Motor neuron (in vitro differentiated cells): Measurements from ENCODE around the gene SLC6A3. TPM values are rescaled to one million over a fixed set of nuclear protein-coding genes. Genes with fewer than 3 reads are reported as not detected.
"Not testable (repeated sequence)": the region's sequence is repeated elsewhere in the genome, so short reads cannot be mapped to it uniquely, and the experiment has no call there.

ENCODE experiments used
- ATAC-seq, 8 experiments: fragments of 200-7000 bp; cut with Tn5 transposase; replicated peaks in 6 of 8; 2 replicates each; pipeline ENCODE4 v1.8.0; 2021; ENCODE audit warnings: mild to moderate bottlenecking in 8 of 8, moderate library complexity in 8 of 8
- H3K27ac ChIP-seq, 2 donors: fragments of 250-450 bp; sonication (Bioruptor Pico); 2 replicates each; pipeline ENCODE4 v1.9.0; 2021; ENCODE audit warnings: antibody characterized with exemption in 2 of 2, mild to moderate bottlenecking in 2 of 2, moderate library complexity in 1 of 2
- H3K4me1 ChIP-seq, 2 donors: fragments of 250-450 bp; sonication (Bioruptor Pico); replicated peaks in 1 of 2; 2 replicates each; pipeline ENCODE4 v1.6.1; 2021; ENCODE audit warnings: antibody characterized with exemption in 2 of 2, mild to moderate bottlenecking in 2 of 2, moderate library complexity in 1 of 2
- H3K4me3 ChIP-seq, 5 donors: fragments of 250-450 bp; sonication (Bioruptor Pico); 2 replicates each; pipeline ENCODE4 v1.9.0; 2021; ENCODE audit warnings: antibody characterized with exemption in 5 of 5, mild to moderate bottlenecking in 5 of 5, moderate library complexity in 4 of 5
- WGBS, 10 experiments: fragments of 450-650 bp; shearing (Covaris generic); methylation state at CpG; one replicate each; pipeline ENCODE4 v1.0.0; 2022; 5-methylcytosine and 5-hydroxymethylcytosine counted together
- in situ Hi-C, 9 experiments: fragments of 400-800 bp; cut with MboI; loops; one replicate each; pipeline ENCODE4 v1.15.0; 2021; ENCODE audit warnings: low sequenced_read_pairs in 9 of 9, low pct_unique_long_range_greater_than_20kb in 2 of 9; ENCODE audit not compliant: unreplicated experiment in 9 of 9
- total RNA-seq, 8 experiments: library from RNA; unstranded; fragments of 300-600 nt; gene quantifications; 2 replicates each; pipeline versions ENCODE4 v1.2.3 to v1.2.4, GENCODE V29; 2022

The SLC6A3 gene
- total RNA-seq, 8 experiments from 2014 or later: 0.05 to 1.7 (median 0.52) TPM; not detected in 2

DNA sequence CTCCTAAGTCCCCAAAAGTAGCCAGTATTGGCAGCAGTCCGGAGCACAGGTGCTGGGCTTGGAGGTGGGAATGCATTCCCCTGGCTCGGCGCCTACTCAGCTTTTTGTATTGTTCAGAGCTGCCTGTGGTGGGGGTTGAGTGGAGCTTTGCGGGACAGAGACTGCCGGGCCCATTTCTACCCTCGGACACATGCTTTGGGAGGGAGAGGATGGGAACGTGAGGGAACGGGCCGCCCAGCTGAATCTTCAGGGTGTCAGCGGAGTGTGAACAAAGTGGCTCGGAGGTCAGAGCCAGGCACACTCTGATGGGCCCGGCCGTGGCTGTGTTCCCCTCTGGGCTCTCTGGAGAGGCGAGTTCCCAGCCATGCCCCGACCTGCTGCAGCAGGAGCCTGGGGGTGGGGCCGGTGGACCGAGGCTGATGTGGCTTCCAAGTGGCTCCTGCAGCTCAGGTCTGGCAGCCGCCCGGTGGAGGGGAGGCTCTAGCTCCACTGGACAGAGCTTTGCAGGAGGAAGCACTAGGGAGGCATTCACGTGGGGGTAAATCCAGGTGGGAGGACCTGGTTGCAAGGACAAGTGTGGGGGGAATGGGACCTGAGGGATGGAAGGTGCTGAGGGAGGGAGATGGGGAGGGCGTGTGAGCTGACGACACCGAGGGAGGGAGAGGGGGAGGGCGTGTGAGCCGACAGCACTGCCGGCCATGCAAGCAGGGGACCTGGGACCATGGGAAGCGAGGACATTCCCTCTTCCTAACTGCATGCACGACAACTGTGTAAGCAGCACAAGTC is 31.1 kb upstream of the SLC6A3 start:
- Histone ChIP-seq H3K4me3 (no peak overlapping the region), H3K4me1 (no peaks in the 10 kb centered on the region), H3K27ac (no peak overlapping the region)
- ATAC-seq: peak in 2 of 8 experiments; percentile 7 to 23
- WGBS, 10 experiments: 90 to 100% (median 100%) methylated on average over 1 to 6 of the region's 28 CpGs; no CpG with 5 or more reads in 7 of the 10 experiments
- in situ Hi-C loops: loop anchor here in 1 of 9 experiments (25.0 kb wide), 1 partner anchor 161 kb away; no protein-coding TSS in a partner anchor

- not testable (repeated sequence) for H3K4me1 ChIP-seq, ATAC-seq, H3K4me3 ChIP-seq, H3K27ac ChIP-seq
- WGBS, 10 experiments: 100% methylated on average over 2 of the region's 17 CpGs; no CpG with 5 or more reads in 9 of the 10 experiments
- in situ Hi-C loops: loop anchor here in 1 of 9 experiments (25.0 kb wide), 1 partner anchor 162 kb away; no protein-coding TSS in a partner anchor
These were observed 30.3 kb upstream of the SLC6A3 start for GRCh38 chr5:1475544-1475900.

GRCh38 chr5:1474866-1475543 is 29.8 kb upstream of the SLC6A3 start:
- in situ Hi-C loops: loop anchor here in 1 of 9 experiments (25.0 kb wide), 1 partner anchor 162 kb away; no protein-coding TSS in a partner anchor
- ATAC-seq: no peak
- 47 to 100% (median 91%) methylated on average over 1 to 9 of the region's 24 CpGs; no CpG with 5 or more reads in 2 of the 10 experiments for WGBS, 10 experiments

GRCh38 chr5:1474183-1474839 is 29.1 kb upstream of the SLC6A3 start:
- in situ Hi-C loops: no loop called here
- WGBS, 10 experiments: 83 to 100% (median 100%) methylated on average over 1 to 4 of the region's 21 CpGs; no CpG with 5 or more reads in 5 of the 10 experiments
- no peak overlapping the region for H3K27ac ChIP-seq
- H3K4me3 ChIP-seq: no peak overlapping the region
- no peak for ATAC-seq
- H3K4me1 ChIP-seq: peaks cover 0 to 2% of the 10 kb centered on the region in 2 donors

More at GRCh38 chr5:1474866-1475543, 29.8 kb upstream of the SLC6A3 start:
- Histone ChIP-seq H3K4me1 (no peaks in the 10 kb centered on the region), H3K27ac (no peak overlapping the region), H3K4me3 (no peak overlapping the region)

GRCh38 chr5:1473746-1474145 is 28.5 kb upstream of the SLC6A3 start:
- H3K4me3 ChIP-seq: no peak overlapping the region
- ATAC-seq: no peak
- in situ Hi-C loops: no loop called here
- peaks cover 0 to 2% of the 10 kb centered on the region in 2 donors for H3K4me1 ChIP-seq
- WGBS, 10 experiments: 87 to 100% (median 98%) methylated on average over 1 to 12 of the region's 12 CpGs
- no peak overlapping the region for H3K27ac ChIP-seq

DNA sequence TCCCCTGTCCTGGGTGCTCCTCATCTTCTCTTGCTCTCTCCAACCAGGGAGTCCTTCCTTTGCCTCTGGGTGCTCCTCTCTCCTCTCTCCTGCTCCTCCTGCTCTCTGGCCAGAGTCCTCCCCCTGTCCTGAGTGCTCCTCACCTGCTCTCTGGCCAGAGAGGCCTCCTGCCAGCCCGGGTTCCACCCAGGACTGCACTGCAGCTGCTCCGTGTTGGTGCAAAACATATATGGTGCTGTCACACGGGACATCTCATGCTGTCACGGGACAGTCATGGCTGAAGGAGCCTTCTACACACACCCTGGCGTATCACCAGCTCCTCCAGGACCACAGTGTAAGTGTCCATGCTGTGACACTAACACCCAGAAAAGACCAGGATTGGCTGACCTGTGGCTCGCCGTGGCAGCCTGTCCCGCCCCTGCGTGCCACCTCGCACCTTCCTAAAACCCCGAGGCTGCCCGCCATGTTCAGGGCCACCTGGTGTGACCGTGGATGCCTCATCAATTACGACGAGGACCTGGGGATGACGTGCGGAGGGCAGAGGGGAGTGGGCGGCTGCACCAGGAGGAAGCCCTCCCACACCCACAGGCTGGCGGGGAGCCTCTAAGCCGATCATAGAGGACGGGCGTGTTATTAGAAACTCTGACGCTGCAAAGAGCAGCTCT is 27.9 kb upstream of the SLC6A3 start:
- ATAC-seq: no peak
- in situ Hi-C loops: no loop called here
- no peak overlapping the region for H3K4me3 ChIP-seq
- WGBS, 10 experiments: 80 to 93% (median 89%) methylated on average over 2 to 10 of the region's 23 CpGs; no CpG with 5 or more reads in 4 of the 10 experiments
- no peak overlapping the region for H3K27ac ChIP-seq
- peaks cover 0 to 2% of the 10 kb centered on the region in 2 donors for H3K4me1 ChIP-seq

DNA sequence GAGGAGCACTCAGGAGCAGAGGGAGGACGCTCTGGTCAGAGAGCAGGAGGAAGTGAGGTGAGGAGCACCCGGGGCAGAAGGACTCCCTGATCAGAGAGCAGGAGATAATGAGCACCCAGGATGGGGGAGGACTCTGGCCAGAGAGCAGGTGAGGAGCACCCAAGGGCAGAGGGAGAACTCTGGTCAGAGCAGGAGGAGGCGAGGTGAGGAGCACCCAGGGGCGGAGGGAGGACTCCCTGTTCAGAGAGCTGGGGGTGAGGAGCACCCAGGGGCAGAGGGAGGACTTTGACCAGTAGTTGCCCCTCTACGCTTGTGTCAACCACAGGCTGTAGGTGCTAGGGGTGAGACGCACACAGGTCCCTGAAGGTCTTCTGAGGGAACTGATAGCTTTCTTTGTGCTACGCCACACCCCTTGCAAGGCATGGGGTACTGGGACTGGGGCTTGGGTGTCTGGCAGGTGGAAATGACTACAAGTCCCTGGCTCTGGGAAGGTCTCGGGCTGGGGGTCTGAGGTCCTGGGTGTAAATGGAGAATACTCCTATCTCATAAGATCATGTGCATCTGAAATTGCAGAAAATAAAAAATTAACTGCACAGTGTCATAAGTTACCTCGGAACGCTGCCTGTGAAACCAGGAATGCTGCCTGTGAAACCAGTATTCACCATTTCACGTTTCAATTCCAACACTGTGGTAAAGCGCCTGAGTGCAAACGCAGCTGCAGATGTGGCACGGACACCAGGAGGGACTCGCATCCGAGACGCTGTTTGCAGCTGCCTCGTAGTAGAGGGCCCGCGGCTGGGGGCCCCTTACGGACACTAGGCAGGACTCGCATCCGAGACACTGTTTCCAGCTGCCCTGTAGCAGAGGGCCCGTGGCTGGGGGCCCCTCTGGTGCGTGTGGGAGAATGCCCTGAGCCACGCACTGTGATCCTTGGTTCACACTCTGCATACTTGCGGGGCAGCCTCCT is 27.0 kb upstream of the SLC6A3 start:
- H3K4me1 ChIP-seq: peaks cover 0 to 2% of the 10 kb centered on the region in 2 donors
- 76 to 100% (median 97%) methylated on average over 1 to 11 of the region's 27 CpGs; no CpG with 5 or more reads in 3 of the 10 experiments for WGBS, 10 experiments
- no peak for ATAC-seq
- in situ Hi-C loops: no loop called here
- H3K27ac ChIP-seq: no peak overlapping the region
- H3K4me3 ChIP-seq: no peak overlapping the region

GRCh38 chr5:1471240-1471853 is 26.1 kb upstream of the SLC6A3 start:
- Histone ChIP-seq H3K4me1 (peaks cover 0 to 2% of the 10 kb centered on the region in 2 donors), H3K4me3 (no peak overlapping the region), H3K27ac (no peak overlapping the region)
- WGBS, 10 experiments: 80 to 97% (median 90%) methylated on average over 1 to 6 of the region's 8 CpGs; no CpG with 5 or more reads in 6 of the 10 experiments
- no peak for ATAC-seq
- in situ Hi-C loops: no loop called here

DNA sequence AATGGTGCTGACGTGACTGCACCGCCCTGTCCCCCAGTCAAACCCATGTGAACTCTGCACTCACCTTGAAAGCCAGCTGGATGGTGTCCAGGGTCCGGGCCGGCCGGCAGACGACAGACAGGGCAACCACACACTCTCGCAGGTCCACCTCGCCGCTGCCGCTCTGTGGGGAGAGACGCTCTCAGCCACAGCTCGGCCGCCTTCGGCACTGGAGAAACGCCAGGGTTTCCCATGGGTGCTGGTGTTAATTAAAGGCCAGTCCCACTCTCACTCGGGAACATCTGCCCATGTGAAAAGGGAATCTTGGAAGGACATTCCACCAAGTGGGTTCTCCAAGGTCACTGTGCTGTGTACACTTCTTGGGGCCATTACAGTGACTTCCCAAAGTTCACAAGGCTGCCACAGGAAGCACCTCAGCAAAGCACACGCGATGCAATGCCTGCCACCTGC is 25.5 kb upstream of the SLC6A3 start:
- in situ Hi-C loops: no loop called here
- Histone ChIP-seq H3K4me1 (peaks cover 0 to 2% of the 10 kb centered on the region in 2 donors), H3K27ac (no peak overlapping the region), H3K4me3 (no peak overlapping the region)
- WGBS, 10 experiments: 59 to 91% (median 88%) methylated on average over 4 to 10 of the region's 18 CpGs; no CpG with 5 or more reads in 3 of the 10 experiments
- no peak for ATAC-seq

GRCh38 chr5:1468629-1469527 is 23.6 kb upstream of the SLC6A3 start:
- no peak overlapping the region for H3K27ac ChIP-seq
- ATAC-seq: peak in 1 of 8 experiments; percentile 13
- H3K4me1 ChIP-seq: peaks cover 0 to 2% of the 10 kb centered on the region in 2 donors
- H3K4me3 ChIP-seq: no peak overlapping the region
- WGBS, 10 experiments: 80 to 100% (median 94%) methylated on average over 2 to 14 of the region's 28 CpGs; no CpG with 5 or more reads in 3 of the 10 experiments
- in situ Hi-C loops: no loop called here
